ENCODE data around the gene PDIA3. TPM values are rescaled to one million over a fixed set of nuclear protein-coding genes. Genes with fewer than 3 reads are reported as not detected.
"Not testable (repeated sequence)": the region's sequence is repeated elsewhere in the genome, so short reads cannot be mapped to it uniquely, and the experiment has no call there.

PDIA3 gene
- total RNA-seq, 1 experiment from 2014 or later: 538 TPM

DNA sequence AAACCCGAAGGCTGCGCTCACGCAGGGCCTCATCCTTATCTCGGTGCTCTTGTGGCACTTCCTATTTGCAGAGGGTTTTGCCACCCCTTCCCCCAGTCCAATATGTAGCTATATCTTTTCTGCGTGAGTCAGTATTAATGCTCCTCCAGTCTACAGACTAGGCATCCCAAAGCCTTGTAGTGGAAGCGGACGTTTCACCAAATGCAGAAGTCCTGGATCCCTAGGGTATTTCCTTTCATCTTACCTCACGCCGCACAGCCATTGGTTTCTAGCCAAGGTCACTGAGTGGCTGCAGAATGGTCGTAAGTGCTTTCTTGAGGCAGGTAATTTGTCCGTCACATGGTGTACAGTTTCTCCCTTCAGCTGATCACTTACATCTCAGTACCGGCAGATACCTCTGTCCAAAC lies 668 bp downstream of the PDIA3 start:
- intact Hi-C loops (cut with micrococcal nuclease; ENCODE audit: unreplicated experiment); CTCF ChIA-PET; ATAC-seq; H3K9me3 ChIP-seq (ENCODE audit: control insufficient read depth, insufficient read depth, low read depth, low read length); H3K36me3 ChIP-seq (ENCODE audit: control insufficient read depth, insufficient read depth, low read length); DNase-seq (ENCODE audit: low read depth, low spot score); H3K27me3 ChIP-seq (ENCODE audit: control insufficient read depth, insufficient read depth, low read length); BruUV-seq (replicated peaks); H3K4me1 ChIP-seq (ENCODE audit: control insufficient read depth, insufficient read depth, low read length); in situ Hi-C loops (cut with HindIII; ENCODE audit: low pct_unique_long_range_greater_than_20kb, low sequenced_read_pairs): not testable (repeated sequence)
- TF ChIP-seq TCF7L2 (IDR thresholded peaks at IDR 0.05; ENCODE audit: low read depth, low read length) (peak; percentile 66; the same call in 1 of the 2 replicates), SIN3A (IDR thresholded peaks at IDR 0.05; ENCODE audit: borderline replicate concordance, insufficient read depth, low read depth, low read length) (0 out of 2 replicates have a peak, but pooled peaks have one; percentile 33)
- POLR2A ChIA-PET: interaction anchor here (1.4 kb wide), 1 partner anchor 30 kb away, joined by 8 read pairs; the partner anchor contains the start of gene ELL3
- H3K27ac ChIP-seq (ENCODE audit: low read length): peak overlapping the region; percentile 81
- H3K4me3 ChIP-seq (ENCODE audit: low read depth in 2 of 2, low read length in 2 of 2): peak overlapping the region; percentile 68 to 83

GRCh38 chr15:43748376-43748775 lies 2.1 kb downstream of the PDIA3 start:
- CTCF ChIA-PET: no interaction called here
- Histone ChIP-seq H3K4me3 (ENCODE audit: low read depth in 2 of 2, low read length in 2 of 2) (peak overlapping the region; percentile 68 to 83; a peak in 2 of 4 replicates), H3K4me1 (ENCODE audit: control insufficient read depth, insufficient read depth, low read length) (peaks cover 6% of the 10 kb centered on the region; the same call in 1 of the 2 replicates), H3K27me3 (ENCODE audit: control insufficient read depth, insufficient read depth, low read length) (no peaks in the 10 kb centered on the region), H3K27ac (ENCODE audit: low read length) (no peak overlapping the region), H3K36me3 (ENCODE audit: control insufficient read depth, insufficient read depth, low read length) (peaks cover 8% of the 10 kb centered on the region; the same call in 1 of the 2 replicates), H3K9me3 (ENCODE audit: control insufficient read depth, insufficient read depth, low read depth, low read length) (no peaks in the 10 kb centered on the region)
- in situ Hi-C loops (cut with HindIII; ENCODE audit: low pct_unique_long_range_greater_than_20kb, low sequenced_read_pairs) (no loop called here), intact Hi-C loops (cut with micrococcal nuclease; ENCODE audit: unreplicated experiment) (no loop called here)
- TF ChIP-seq, protein P1, sequence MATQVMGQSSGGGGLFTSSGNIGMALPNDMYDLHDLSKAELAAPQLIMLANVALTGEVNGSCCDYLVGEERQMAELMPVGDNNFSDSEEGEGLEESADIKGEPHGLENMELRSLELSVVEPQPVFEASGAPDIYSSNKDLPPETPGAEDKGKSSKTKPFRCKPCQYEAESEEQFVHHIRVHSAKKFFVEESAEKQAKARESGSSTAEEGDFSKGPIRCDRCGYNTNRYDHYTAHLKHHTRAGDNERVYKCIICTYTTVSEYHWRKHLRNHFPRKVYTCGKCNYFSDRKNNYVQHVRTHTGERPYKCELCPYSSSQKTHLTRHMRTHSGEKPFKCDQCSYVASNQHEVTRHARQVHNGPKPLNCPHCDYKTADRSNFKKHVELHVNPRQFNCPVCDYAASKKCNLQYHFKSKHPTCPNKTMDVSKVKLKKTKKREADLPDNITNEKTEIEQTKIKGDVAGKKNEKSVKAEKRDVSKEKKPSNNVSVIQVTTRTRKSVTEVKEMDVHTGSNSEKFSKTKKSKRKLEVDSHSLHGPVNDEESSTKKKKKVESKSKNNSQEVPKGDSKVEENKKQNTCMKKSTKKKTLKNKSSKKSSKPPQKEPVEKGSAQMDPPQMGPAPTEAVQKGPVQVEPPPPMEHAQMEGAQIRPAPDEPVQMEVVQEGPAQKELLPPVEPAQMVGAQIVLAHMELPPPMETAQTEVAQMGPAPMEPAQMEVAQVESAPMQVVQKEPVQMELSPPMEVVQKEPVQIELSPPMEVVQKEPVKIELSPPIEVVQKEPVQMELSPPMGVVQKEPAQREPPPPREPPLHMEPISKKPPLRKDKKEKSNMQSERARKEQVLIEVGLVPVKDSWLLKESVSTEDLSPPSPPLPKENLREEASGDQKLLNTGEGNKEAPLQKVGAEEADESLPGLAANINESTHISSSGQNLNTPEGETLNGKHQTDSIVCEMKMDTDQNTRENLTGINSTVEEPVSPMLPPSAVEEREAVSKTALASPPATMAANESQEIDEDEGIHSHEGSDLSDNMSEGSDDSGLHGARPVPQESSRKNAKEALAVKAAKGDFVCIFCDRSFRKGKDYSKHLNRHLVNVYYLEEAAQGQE (IDR thresholded peaks at IDR 0.05; ENCODE audit: insufficient read depth in 1 of 2, low read depth in 2 of 2, low read length in 1 of 2): no peak
- ATAC-seq: no peak
- no peak for DNase-seq (ENCODE audit: low read depth, low spot score)
- POLR2A ChIA-PET: no interaction called here
- BruUV-seq (replicated peaks): no TSS peak

DNA sequence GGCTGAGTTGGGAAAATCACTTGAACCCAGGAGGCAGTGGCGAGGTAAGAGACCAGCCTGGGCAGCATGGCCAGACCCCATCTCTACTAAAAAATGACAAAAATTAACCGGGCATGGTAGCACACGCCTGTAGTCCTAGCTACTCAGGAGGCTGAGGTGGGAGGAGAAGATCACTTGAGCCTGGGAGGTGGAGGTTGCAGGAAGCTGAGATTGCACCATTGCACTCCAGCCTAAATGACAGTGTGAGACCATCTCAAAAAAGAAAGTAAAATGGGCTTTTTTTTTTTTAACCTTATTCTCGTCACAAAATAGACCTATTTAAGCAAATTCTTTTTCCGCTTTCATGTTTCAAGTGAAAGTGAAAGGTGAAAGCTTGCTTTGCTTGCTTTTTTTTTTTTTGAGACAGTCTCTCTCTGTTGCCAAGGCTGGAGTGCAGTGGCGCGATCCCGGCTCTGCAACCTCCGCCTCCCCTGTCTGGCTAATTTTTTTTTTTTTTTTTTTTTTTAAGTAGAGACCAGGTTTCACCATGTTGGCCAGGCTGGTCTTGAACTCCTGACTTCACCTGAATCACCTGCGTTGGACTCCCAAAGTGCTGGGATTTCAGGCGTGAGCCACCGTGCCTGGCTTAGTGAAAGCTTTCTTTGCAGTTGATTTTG lies 3.6 kb downstream of the PDIA3 start:
- ChIA-PET CTCF (no interaction called here), POLR2A (interaction anchor here (0.6 kb wide), 1 partner anchor 71 kb away, joined by 3 read pairs; no protein-coding TSS in a partner anchor)
- ATAC-seq: no peak
- Histone ChIP-seq H3K27me3 (ENCODE audit: control insufficient read depth, insufficient read depth, low read length) (no peaks in the 10 kb centered on the region), H3K4me3 (ENCODE audit: low read depth in 2 of 2, low read length in 2 of 2) (no peak overlapping the region), H3K27ac (ENCODE audit: low read length) (no peak overlapping the region), H3K36me3 (ENCODE audit: control insufficient read depth, insufficient read depth, low read length) (peaks cover 11% of the 10 kb centered on the region; the same call in 1 of the 2 replicates), H3K4me1 (ENCODE audit: control insufficient read depth, insufficient read depth, low read length) (peaks cover 6% of the 10 kb centered on the region; the same call in 1 of the 2 replicates), H3K9me3 (ENCODE audit: control insufficient read depth, insufficient read depth, low read depth, low read length) (no peaks in the 10 kb centered on the region)
- TF ChIP-seq POLR2AphosphoS5 (IDR thresholded peaks at IDR 0.05; ENCODE audit: low read depth, low read length): no peak
- no peak for TF ChIP-seq CTCF (IDR thresholded peaks at IDR 0.05)
- TF ChIP-seq, protein P1 (IDR thresholded peaks at IDR 0.05; ENCODE audit: insufficient read depth in 1 of 2, low read depth in 2 of 2, low read length in 1 of 2): no peak
- no peak for TF ChIP-seq SIN3A (IDR thresholded peaks at IDR 0.05; ENCODE audit: borderline replicate concordance, insufficient read depth, low read depth, low read length)
- no peak for TF ChIP-seq TCF7L2 (IDR thresholded peaks at IDR 0.05; ENCODE audit: low read depth, low read length)
- in situ Hi-C loops (cut with HindIII; ENCODE audit: low pct_unique_long_range_greater_than_20kb, low sequenced_read_pairs) (no loop called here), intact Hi-C loops (cut with micrococcal nuclease; ENCODE audit: unreplicated experiment) (no loop called here)
- BruUV-seq (replicated peaks): no TSS peak
- DNase-seq (ENCODE audit: low read depth, low spot score): no peak

All from Panc1 (cell line).